ENCODE measurements around the gene TMC3. TPM values are rescaled to one million over a fixed set of nuclear protein-coding genes. Genes with fewer than 3 reads are reported as not detected.
"Not testable (repeated sequence)": the region's sequence is repeated elsewhere in the genome, so short reads cannot be mapped to it uniquely, and the experiment has no call there.

The TMC3 gene
- total RNA-seq, 1 experiment from 2014 or later = not detected

GRCh38 chr15:81351651-81352050 is 22.4 kb downstream of the TMC3 start:
- H3K27ac Mint-ChIP-seq (ENCODE audit: unreplicated experiment) = no peak overlapping the region
- H3K4me1 Mint-ChIP-seq (ENCODE audit: low read depth, unreplicated experiment) = no peaks in the 10 kb centered on the region
- intact Hi-C loops (cut with micrococcal nuclease; ENCODE audit: unreplicated experiment) = no loop called here
- no TSS peak for BruUV-seq (replicated peaks)
- TF ChIP-seq CTCF (IDR thresholded peaks at IDR 0.05; ENCODE audit: unreplicated experiment) = no peak
- no peaks in the 10 kb centered on the region for H3K9me3 Mint-ChIP-seq (ENCODE audit: low read depth, unreplicated experiment)
- H3K4me3 Mint-ChIP-seq (ENCODE audit: low read depth, unreplicated experiment) = no peak overlapping the region
- no peak for DNase-seq
- no peaks in the 10 kb centered on the region for H3K36me3 Mint-ChIP-seq (ENCODE audit: insufficient read depth, unreplicated experiment)
- CTCF ChIA-PET = no interaction called here
- peaks cover 55% of the 10 kb centered on the region for H3K27me3 Mint-ChIP-seq (ENCODE audit: unreplicated experiment)

GRCh38 chr15:81349271-81349670 is 24.7 kb downstream of the TMC3 start:
- DNase-seq = no peak
- no peak for TF ChIP-seq CTCF (IDR thresholded peaks at IDR 0.05; ENCODE audit: unreplicated experiment)
- intact Hi-C loops (cut with micrococcal nuclease; ENCODE audit: unreplicated experiment) = no loop called here
- Mint-ChIP-seq H3K27me3 (ENCODE audit: unreplicated experiment) (peaks cover 62% of the 10 kb centered on the region), H3K36me3 (ENCODE audit: insufficient read depth, unreplicated experiment) (no peaks in the 10 kb centered on the region), H3K4me3 (ENCODE audit: low read depth, unreplicated experiment) (no peak overlapping the region), H3K9me3 (ENCODE audit: low read depth, unreplicated experiment) (no peaks in the 10 kb centered on the region), H3K4me1 (ENCODE audit: low read depth, unreplicated experiment) (no peaks in the 10 kb centered on the region), H3K27ac (ENCODE audit: unreplicated experiment) (no peak overlapping the region)
- CTCF ChIA-PET = no interaction called here
- no TSS peak for BruUV-seq (replicated peaks)

GRCh38 chr15:81348691-81349090 is 25.3 kb downstream of the TMC3 start:
- BruUV-seq (replicated peaks); H3K4me3 Mint-ChIP-seq (ENCODE audit: low read depth, unreplicated experiment); CTCF ChIA-PET; H3K4me1 Mint-ChIP-seq (ENCODE audit: low read depth, unreplicated experiment); H3K9me3 Mint-ChIP-seq (ENCODE audit: low read depth, unreplicated experiment); intact Hi-C loops (cut with micrococcal nuclease; ENCODE audit: unreplicated experiment); H3K36me3 Mint-ChIP-seq (ENCODE audit: insufficient read depth, unreplicated experiment); H3K27ac Mint-ChIP-seq (ENCODE audit: unreplicated experiment); DNase-seq: not testable (repeated sequence)
- peaks cover 62% of the 10 kb centered on the region for H3K27me3 Mint-ChIP-seq (ENCODE audit: unreplicated experiment)

- Mint-ChIP-seq H3K4me3 (ENCODE audit: low read depth, unreplicated experiment) (no peak overlapping the region), H3K4me1 (ENCODE audit: low read depth, unreplicated experiment) (no peaks in the 10 kb centered on the region), H3K27me3 (ENCODE audit: unreplicated experiment) (peaks cover 63% of the 10 kb centered on the region), H3K36me3 (ENCODE audit: insufficient read depth, unreplicated experiment) (no peaks in the 10 kb centered on the region), H3K9me3 (ENCODE audit: low read depth, unreplicated experiment) (peaks cover 4% of the 10 kb centered on the region), H3K27ac (ENCODE audit: unreplicated experiment) (no peak overlapping the region)
- BruUV-seq (replicated peaks) = no TSS peak
- intact Hi-C loops (cut with micrococcal nuclease; ENCODE audit: unreplicated experiment) = no loop called here
- no peak for TF ChIP-seq CTCF (IDR thresholded peaks at IDR 0.05; ENCODE audit: unreplicated experiment)
- no peak for DNase-seq
- CTCF ChIA-PET = no interaction called here
Observed at GRCh38 chr15:81347910-81348309, 26.1 kb downstream of the TMC3 start.

GRCh38 chr15:81346611-81347010 is 27.4 kb downstream of the TMC3 start:
- Mint-ChIP-seq H3K4me3 (ENCODE audit: low read depth, unreplicated experiment) (no peak overlapping the region), H3K27ac (ENCODE audit: unreplicated experiment) (no peak overlapping the region), H3K36me3 (ENCODE audit: insufficient read depth, unreplicated experiment) (no peaks in the 10 kb centered on the region), H3K4me1 (ENCODE audit: low read depth, unreplicated experiment) (no peaks in the 10 kb centered on the region), H3K27me3 (ENCODE audit: unreplicated experiment) (peaks cover 64% of the 10 kb centered on the region), H3K9me3 (ENCODE audit: low read depth, unreplicated experiment) (peaks cover 4% of the 10 kb centered on the region)
- CTCF ChIA-PET = no interaction called here
- BruUV-seq (replicated peaks) = no TSS peak
- no peak for DNase-seq
- intact Hi-C loops (cut with micrococcal nuclease; ENCODE audit: unreplicated experiment) = no loop called here
- no peak for TF ChIP-seq CTCF (IDR thresholded peaks at IDR 0.05; ENCODE audit: unreplicated experiment)

Data from Calu3 (cell line).